NCI-H1048 (cell line): ENCODE data around the gene FIBP.

Experiments
- DNase-seq: peaks from one replicate; lab custom pipeline; 2025; lab: John Stamatoyannopoulos, UW

FIBP gene

DNA sequence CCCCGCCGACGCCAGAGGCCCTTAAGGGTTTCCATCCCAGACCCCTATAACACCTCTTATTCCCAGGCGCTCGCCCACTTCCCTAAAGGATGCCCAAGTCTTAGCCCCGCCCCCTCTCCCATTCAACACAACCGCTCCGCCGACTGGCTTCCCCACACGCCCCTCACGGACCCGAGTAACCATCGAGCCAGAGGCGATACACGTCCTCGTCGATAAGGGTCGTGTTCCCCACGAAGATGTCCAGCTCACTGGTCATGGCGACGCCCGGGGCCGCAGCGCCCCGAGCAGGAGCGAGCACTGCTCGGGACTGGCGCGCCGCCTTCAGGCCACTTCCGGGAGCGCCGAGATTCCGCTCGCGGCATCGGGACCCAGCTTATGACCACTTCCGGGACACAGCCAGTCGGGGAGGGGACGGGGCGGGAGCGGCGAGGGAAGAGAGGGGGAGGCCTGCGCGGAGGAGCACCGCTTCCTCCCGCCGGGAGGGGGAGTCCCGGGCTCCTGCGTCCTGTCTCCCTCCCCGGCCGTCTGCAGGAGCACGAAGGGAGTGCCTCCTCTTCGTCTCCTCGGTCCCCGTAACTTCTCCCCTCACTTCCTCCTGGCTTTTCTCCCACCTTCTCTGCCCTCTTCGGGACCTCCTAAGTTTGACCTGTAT, at the start of gene FIBP:
FIBP (minus strand) TSS at position 309 of the 652 bp plus-strand sequence; CDS start at position 256, 53 bp downstream.
- peak; percentile 89 for DNase-seq

DNA sequence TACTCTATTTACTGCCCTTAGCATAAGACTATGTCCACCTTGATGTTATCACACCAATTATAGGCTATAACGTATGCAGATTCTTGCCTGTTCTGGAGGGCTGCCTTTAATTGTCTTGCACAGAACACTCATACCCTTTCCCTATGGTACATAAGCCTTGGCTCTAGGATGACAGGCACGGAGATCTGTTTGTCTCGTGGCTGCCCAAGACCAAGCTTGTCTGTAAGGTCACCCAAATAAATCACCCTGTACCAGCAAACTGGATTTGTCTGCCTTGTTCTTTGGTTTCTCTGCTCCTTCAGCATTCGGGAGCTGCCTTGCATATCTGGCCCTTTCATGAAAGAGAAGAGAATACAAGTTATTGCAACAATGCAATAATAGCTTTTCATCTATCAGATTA, 49.5 kb upstream of the FIBP start:
- DNase-seq: no peak

DNA sequence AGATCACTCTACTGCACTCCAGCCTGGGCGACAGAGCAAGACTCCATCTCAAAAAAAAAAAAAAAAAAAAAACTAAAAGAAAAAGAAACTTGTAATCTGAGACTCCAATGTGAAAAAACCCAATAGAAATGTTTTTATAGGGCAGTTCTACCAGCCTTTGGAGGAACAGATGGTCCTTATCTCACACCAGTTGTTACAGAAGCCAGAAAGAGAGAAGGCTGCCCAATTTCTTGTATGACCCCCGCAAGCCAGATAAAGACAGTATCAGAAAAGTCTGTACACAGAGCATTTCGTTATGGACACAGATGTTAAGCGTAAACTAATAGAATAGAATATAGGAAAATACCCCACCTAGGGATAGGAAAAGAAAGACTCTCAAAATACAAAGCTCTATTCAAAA, 45.7 kb upstream of the FIBP start:
- no peak for DNase-seq

DNA sequence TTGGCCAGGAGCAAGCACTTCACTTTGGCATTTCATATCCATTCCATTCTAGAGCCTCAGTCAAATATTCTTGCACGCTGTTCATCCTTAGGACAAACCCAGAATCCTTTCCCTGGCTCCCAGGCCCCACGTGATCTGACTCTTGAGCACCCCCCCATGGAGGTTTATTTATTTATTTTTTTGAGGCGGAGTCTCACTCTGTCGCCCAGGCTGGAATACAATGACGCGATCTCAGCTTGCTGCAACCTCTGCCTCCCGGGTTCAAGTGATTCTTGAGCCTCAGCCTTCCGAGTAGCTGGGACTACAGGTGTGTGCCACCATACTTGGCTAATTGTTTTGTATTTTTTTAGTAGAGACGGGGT, 44.3 kb upstream of the FIBP start:
- DNase-seq: no peak

DNA sequence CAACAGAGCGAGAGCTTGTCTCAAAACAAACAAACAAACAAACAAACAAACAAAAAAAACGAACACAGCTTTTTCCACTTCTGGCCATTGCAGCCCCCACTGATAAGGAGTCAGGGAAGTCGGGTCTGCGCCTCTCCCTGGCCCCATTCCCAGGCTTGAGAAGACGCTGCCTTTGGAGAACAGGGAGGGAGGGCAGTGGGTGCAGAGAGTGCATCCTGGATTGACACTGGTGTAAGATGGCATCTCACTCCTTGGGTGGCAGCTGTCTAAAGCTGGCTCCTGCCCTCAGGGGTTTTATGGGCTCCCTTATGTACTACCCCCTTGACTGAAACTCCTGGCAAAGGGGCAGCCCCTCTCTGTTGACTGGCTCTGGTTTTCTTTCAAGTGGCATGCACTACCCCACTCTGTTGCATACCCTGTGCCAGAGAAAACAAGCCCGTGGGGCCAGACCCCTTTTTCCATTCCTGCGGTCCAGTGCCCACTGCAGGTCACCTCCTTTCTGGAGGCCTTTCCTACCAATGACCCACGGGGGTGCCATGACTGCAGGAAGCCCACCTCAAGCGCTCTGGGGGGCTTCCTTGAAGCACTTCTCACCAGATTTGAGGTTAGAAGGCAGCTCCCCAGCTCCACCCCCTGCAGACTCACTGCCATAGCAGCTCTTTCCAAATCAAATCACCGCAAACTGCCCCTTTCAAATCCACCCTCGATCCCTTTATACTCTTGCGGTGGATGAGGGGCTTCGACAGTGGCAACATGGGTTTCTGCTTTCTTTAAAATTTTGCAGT, 43.7 kb upstream of the FIBP start:
- DNase-seq: no peak

DNA sequence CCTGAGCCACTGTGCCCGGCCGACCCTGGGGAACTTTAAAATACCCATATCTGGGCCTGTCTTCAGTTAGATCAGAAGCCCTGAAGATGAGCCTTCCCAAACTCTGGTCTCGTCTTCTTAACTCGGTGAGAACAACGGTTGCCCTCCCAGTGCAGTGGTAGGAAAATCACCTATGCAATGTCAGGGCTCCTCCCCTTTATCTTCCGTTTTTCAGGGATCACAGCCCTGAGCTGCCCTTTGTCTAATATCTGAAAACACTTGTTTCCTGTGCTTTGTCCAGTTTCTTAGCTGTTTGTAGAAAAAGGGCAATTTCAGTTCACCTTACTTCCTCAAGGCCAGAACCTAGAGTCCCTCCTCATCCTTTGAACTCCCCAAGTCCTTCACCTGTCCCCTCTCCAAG, 40.4 kb upstream of the FIBP start:
- DNase-seq: no peak

DNA sequence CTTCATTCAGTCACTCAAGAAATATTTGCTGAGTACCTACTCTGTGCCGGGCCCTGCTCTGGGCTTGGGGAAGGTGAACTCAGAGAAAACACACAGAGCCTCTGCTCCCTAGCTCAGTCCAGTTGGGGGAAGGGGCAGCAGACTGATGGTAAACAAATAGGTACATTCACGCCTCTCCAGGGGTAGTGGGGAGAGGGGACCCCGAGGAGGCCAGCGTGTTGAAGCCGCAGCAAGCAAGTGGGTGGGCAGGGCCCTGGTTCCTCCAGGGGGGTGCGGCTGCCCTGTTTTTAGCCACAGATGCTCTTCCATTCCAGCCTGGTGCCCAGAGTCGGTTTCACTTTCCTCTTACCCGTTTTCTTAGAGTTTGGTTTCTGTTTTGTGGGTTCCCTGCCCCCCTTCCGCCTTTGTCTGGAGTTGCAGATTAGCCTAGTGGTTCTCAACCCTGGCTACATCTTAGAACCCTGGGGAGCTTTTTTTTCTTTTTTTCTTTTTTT, 39.7 kb upstream of the FIBP start:
- no peak for DNase-seq

DNA sequence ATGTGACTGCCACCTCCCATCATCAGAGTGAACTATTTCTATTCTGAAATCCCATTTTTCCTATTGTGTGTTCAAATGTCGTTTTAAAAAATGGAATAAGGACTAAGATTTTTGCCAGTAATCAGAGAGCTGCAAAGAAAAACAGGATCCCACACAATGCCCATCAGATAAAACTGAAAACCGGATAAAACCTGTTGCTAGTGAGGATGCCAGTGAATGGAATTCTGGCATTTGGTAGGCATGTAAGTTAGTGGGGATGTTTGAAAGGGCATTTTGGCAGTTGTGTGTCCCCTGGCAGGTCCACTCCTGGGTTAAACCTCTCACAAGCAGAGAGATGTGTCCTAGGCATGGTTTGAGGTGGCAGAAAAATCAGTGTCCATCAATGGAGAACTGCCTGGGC, 37.1 kb upstream of the FIBP start:
- no peak for DNase-seq

DNA sequence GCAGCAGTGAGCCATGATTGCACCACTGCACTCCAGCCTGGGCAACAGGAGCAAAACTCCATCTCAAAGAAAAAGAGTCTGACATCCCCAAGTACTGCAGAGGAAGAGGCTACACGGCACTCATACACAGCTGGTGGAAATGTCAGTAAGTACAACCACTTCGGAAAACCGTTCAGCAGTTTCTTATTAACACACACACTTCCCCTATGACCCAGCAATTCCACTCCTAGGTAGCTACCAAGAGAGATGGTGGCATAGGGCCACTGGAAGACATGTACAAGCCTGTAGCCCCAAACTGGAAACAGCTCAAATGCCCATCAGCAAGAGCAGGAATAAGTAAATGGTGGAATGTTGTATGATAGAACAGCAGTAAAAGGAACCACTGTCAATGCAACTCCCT, 34.3 kb upstream of the FIBP start:
- no peak for DNase-seq

DNA sequence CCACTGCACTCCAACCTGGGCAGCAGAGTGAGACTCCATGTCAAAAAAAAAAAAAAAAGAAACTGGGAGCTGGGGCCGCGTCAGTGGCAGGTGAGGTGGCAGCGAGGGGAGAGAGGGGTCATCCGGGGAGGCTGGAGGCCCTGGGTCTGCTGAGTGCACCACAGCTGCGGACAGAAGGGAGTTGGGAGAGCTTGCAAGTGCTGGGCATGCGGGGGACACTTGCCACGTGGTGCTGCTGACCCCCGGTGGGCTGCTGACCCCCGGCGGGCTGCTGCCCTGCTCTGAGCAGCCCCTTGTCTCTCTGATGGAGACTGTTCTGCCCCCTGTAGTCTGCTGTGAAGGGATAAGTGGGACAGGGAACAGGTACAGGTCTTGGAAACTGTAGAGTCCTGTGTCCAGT, 33.6 kb upstream of the FIBP start:
- no peak for DNase-seq

DNA sequence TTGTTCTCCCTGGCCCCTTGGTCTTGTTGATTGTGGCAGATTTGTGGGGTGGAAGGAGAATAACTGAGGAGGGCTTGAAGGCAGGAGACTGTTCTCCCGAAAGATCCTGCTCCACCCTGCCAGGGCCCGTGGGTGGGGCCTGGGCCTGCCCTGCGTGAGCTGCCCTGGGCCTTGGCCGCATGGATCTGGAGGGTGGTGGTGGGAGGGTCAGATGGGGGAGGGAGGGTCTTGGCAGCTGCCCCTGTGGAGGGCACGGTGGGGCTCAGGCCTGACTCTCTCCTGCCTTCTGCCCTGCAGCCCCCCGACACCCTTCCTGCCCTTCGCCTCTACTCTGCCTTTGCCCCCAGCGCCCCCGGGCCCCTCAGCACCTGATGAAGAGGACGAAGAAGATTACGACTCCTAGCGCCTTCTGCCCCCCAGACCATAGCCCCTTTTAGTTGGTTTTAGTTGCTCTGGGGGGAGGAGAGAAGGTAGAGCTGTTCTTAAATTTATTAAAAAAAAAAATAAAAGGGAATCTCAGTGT, 32.8 kb upstream of the FIBP start:
- no peak for DNase-seq

DNA sequence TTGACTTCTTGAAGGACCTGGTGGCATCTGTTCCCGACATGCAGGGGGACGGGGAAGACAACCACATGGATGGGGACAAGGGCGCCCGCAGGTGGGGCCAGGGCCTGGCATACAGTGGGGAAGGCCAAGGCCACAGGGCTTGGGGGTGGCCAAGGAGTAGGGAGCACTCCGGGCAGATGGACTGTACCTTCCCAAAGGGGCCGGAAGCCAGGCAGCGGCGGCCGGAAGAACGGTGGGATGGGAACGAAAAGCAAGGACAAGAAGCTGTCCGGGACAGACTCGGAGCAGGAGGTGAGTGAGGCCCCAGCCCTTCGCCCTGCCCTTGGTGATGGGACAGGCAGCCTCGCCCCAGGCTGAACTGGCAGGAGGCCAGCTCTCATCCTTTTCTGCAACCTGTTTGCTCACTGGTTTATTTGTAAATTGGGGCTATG, 32.1 kb upstream of the FIBP start:
- DNase-seq: no peak

DNA sequence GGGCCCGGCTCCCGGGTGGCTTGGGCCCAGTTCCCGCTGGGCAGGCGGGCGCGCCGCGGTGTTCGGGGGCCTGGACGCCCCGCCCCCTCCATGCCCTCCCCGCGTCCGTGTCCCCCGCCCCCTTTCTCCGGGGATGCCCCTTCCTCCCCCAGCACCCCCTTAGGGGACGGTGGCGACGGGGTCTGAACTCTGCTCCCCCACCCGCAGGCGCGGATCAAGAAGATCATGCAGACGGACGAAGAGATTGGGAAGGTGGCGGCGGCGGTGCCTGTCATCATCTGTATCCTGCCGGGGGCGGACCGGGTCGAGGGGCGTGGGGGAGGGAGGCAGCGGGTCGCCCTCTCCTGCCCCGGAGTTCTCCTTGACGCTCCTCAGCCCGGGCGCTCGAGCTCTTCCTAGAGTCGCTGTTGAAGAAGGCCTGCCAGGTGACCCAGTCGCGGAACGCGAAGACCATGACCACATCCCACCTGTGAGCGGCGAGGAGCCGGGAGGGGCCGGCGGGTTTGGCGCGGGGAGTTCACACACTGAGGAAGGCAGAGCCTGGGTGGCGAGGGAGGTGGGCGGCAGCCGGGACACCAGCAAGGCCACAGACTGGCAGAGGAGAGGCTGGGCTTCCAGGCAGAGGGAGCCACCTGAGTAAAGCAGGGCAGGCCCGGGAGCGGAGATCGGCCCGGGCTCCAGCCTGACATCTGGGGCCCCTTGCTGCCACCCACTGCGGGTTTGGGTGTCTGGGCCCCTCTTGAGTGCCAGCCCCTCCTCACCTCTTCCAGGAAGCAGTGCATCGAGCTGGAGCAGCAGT, 31.5 kb upstream of the FIBP start:
- DNase-seq: no peak

DNA sequence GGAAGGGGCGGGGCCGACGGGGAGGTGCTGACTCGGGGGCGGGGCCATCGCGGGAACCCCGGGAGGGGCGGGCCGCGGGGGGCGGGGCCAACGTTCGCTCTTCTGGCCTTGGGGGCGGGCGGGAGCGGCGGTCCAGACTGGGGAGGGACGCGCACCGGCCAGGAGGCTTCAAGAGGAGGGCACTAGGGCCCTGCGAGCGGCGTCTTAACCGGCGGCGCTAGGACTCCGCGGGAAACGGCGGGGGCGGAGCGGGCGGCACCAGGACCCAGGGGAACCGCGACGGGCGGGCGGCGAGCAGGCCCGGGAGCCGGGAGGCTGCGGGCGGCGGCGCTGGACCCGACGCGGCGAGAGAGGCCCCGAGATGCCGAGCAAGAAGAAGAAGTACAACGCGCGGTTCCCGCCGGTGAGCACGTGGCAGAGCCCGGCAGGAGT, 30.9 kb upstream of the FIBP start, which contains the start of gene DRAP1:
DRAP1 (plus strand) TSS at position 286 of the 432 bp plus-strand sequence; CDS start at position 362, 76 bp downstream.
- DNase-seq: peak; percentile 96

DNA sequence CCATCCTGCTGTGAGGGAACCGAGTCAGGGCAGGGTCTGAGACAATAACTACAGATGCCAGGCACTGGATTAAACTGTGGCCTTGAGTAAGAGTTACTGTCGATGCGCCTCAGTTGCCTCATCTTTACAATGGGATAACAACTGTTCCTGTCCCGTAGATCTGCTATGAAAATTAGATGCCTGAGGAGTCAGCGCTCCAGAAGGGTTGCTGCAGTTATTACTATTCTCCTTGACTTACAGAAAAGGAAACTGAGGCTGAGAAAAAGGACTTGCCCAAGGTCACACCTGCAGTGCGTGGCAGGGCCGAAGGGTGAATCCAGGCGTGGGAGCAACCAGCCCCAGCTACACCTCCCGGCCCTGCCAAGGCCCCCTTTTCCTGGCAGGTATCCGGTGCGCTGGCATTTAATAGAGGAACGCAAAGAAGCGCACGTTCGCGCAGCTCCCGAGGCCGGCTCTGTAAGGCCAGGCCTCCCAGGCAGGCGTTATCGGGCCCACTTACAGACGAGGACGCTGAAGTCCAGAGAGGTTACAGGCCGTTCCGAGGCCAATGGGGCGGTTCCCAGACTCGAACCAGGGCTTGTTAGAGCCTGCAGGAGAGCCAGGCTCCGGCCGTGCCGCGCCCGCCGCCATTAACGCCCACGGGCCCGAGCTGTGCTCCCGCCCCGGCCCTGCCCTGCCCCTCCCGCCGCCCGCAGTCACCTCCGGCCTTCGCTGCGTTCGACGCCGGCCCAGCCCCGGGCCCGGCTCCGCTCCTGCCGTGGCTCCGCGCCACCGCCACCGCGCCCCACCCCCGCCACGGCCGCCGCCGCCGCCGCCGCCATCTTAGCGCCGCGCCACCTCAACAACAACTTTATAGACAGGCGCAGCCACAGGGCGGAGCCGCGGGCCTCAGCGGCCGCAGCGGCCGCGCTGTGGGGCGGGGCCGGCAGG, 30.2 kb upstream of the FIBP start, which contains the start of gene C11orf68:
C11orf68 (minus strand) TSS at position 852 of the 930 bp plus-strand sequence; CDS start at position 821, 31 bp downstream.
- no peak for DNase-seq

DNA sequence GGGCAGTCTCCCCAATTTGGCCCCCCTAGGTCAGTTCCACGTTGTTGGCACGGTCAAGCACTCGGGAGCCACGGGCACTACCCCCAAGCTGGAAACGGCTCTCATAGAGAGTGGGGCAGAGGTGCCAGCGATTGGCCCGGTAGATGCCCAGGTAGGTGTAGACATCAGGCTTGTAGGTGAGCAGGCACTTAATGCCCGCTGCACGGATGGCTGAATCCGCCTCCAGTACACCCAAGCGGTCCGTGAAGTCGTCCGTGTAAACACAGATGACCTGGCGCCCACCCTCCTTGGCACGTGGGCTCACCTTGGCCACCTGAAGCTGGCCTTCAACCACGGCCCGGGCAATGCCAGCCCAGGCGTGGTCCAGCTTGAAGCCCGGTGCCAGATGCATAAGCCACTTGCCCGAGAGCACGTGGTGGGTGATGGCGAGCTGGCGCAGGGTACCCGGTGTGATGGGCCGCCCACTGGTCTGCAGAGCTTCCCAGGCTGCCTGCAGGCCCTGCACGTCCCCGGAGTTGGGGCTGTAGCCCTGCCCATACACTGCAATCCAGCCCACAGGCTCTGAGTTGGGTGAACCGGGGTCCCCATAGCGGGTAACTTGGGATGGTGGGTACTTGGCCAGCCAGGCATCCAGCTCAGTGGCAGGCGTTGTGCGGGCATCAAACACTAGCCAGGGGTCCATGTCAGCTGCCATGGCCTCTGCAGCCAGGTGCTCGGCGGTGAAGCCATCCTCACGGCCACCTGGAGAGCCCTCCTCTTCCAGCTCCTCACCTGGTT, 29.4 kb upstream of the FIBP start:
- no peak for DNase-seq

DNA sequence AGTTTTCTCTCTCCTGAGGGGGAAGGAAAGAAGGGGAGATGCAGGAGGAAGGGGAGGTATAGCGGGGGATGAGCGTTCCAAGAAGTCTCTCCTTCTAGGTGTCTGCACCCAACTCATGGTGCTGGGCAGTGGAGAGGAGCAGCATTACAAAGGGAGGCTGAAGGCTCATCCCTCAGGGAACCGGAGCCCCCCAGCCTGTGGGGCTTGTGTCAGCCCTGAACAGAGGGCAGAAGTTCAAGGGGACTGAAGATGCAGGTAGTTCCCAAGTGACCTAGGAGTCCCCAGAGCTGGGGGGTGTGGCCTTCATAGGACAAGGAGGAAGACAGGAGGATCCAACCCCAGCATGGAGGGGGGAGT, 28.8 kb upstream of the FIBP start:
- DNase-seq: no peak

DNA sequence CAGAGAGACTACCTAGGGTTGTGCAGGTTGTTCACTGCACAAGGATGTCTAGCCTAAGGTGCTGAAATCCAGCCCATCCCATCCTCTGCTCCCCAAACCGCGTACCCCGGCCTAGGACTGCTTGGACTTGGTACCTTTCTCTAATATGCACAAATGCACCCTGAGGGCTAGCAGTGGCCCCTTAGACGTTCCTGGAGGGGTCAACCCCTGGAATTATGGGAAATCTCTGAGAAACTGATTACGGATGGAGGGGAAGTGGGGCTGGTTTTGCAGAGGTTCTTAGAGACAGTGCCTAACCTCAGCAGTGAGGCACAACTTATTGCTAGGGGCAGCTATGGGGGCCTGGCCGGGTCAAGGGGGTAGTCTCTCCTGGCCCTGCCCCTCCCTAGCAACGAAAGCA, 28.1 kb upstream of the FIBP start:
- DNase-seq: no peak

DNA sequence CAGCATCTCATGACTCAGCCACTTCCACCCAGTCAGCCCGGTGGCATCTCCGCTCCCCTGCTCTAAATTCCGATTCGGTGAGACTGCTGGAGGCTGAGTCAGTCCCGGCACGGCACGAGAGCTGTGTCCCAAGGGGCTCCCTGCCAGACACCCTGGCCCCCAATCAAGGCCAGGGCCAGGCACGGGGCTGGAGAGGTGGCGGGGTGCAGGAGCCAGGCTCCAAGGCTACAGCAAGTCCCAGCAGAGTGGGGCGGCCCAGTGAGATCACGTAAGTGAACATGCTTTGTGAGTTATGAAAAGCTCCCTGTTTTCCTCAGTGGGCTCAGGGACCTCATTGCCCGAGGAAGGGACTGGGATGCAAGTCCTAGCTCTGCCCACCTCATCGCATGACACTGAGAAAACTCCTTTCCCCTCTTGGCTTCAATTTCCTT, 27.6 kb upstream of the FIBP start:
- DNase-seq: no peak

DNA sequence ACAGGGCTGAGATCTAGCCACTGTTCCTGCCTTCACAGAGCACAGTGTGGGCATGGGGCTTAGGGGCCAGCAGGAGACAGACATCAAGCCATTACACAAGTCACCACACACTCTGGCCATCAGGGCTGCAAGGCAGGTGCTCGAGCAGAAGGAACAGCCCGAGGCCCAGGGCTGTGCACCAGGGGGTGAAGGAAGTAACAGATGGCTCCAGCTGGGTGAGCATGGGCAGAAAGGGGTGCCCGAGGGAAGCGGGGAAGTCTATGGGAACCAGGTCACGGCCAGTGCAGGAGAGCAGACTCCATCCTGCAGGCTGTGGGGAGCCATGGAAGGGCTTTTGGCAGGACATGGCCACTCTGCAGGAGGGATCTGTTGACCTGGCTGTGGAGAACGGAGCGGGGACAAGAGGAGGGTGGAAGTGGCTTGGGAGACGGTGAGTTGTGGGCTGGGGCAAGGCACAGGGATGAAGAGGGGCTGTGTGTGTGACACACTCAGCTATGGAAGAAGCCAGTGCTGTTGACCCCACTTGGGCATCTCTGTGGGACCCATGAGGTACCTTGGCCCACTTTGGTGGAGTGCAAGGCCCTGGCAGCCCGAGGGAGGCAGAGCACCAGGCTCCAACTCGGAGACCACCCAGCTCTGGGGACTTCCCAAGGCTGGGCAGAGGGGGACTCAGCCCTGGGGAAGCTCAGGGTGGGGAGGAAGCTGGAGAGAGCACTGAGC, 27.0 kb upstream of the FIBP start:
- DNase-seq: no peak
